Measurements from ENCODE around the gene SEPTIN7. TPM values are rescaled to one million over a fixed set of nuclear protein-coding genes. Genes with fewer than 3 reads are reported as not detected.

The SEPTIN7 gene
- total and polyA plus RNA-seq, 9 of the 15 experiments (the other 6 are each of a cell fraction or from before 2014, with no cell fraction given) = 95.0 to 268 (median 163) TPM

DNA sequence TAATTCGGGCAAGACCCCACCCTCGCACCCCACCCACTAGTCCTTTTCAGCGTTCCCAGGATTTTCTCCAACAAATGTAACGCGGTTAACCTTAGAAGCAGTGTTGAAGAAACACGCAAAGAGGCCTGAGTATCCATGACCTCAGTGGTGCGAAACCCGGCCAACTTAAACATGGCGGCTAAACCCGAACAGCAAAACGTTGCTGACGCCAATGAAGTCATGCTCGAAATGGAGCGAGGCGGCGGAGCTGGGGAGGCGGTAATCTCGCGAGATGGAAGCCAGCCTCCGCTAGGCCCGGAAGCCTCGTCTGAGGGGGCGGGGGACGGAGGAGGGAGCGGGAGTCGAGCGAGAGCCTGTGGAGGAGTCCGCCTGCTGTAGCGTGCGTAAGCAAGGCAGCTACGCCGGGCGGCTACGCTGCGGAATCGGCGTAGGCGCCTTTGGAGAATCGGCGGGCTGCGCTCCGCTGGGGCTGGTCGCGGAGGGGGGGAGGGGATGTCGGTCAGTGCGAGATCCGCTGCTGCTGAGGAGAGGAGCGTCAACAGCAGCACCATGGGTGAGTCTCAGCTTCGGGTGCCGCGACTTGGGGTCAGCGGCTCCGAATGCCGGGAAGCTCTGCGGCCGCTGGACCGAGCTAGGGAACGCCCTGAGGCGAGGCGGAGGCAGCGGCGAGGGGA, at the start of gene SEPTIN7 (continued):
- TF ChIP-seq ELF2 (CRISPR knock-in tag; IDR thresholded peaks at IDR 0.05) (peak; percentile 62; the same call in 1 of the 2 replicates), ZNF184 (CRISPR knock-in tag; IDR thresholded peaks at IDR 0.05) (no peak), HNRNPUL1 (IDR thresholded peaks at IDR 0.05; ENCODE audit: low read length) (no peak), MCM3 (IDR thresholded peaks at IDR 0.05) (no peak), ZBED1 (IDR thresholded peaks at IDR 0.05) (peak; percentile 58; the same call in 1 of the 2 replicates), CREB5 (CRISPR knock-in tag; IDR thresholded peaks at IDR 0.05) (no peak), THRB (CRISPR knock-in tag; conservative IDR thresholded peaks at IDR 0.05) (no peak), RB1 (IDR thresholded peaks at IDR 0.05; ENCODE audit: low read depth) (peak; percentile 45; the same call in 1 of the 2 replicates), ZFPM2 (CRISPR knock-in tag; IDR thresholded peaks at IDR 0.05) (no peak), POU5F1 (IDR thresholded peaks at IDR 0.05; ENCODE audit: borderline replicate concordance, low read depth, low read length, partially characterized antibody) (no peak), HMGN3 (IDR thresholded peaks at IDR 0.05; ENCODE audit: borderline replicate concordance, extremely low read depth, insufficient read length, low read depth, low read length) (peak; percentile 40), MCM2 (IDR thresholded peaks at IDR 0.05; ENCODE audit: low read depth) (no peak), E2F3 (CRISPR knock-in tag; IDR thresholded peaks at IDR 0.05) (no peak), HOXB6 (CRISPR knock-in tag; IDR thresholded peaks at IDR 0.05; ENCODE audit: borderline replicate concordance) (no peak), TSHZ1 (CRISPR knock-in tag; IDR thresholded peaks at IDR 0.05) (no peak), ESRRA (IDR thresholded peaks at IDR 0.05; ENCODE audit: borderline replicate concordance, low read depth) (peak; percentile 78; the same call in 1 of the 2 replicates), FOXP1 (CRISPR knock-in tag; IDR thresholded peaks at IDR 0.05) (peak; percentile 50; the same call in 1 of the 2 replicates), MAFG (tag; conservative IDR thresholded peaks at IDR 0.05) (no peak)
- TF ChIP-seq, protein P1, sequence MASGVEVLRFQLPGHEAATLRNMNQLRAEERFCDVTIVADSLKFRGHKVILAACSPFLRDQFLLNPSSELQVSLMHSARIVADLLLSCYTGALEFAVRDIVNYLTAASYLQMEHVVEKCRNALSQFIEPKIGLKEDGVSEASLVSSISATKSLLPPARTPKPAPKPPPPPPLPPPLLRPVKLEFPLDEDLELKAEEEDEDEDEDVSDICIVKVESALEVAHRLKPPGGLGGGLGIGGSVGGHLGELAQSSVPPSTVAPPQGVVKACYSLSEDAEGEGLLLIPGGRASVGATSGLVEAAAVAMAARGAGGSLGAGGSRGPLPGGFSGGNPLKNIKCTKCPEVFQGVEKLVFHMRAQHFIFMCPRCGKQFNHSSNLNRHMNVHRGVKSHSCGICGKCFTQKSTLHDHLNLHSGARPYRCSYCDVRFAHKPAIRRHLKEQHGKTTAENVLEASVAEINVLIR (CRISPR knock-in tag; IDR thresholded peaks at IDR 0.05) = no peak
- TF ChIP-seq, protein P2, sequence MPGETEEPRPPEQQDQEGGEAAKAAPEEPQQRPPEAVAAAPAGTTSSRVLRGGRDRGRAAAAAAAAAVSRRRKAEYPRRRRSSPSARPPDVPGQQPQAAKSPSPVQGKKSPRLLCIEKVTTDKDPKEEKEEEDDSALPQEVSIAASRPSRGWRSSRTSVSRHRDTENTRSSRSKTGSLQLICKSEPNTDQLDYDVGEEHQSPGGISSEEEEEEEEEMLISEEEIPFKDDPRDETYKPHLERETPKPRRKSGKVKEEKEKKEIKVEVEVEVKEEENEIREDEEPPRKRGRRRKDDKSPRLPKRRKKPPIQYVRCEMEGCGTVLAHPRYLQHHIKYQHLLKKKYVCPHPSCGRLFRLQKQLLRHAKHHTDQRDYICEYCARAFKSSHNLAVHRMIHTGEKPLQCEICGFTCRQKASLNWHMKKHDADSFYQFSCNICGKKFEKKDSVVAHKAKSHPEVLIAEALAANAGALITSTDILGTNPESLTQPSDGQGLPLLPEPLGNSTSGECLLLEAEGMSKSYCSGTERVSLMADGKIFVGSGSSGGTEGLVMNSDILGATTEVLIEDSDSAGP (CRISPR knock-in tag; IDR thresholded peaks at IDR 0.05) = no peak

Measured in K562 (cell line).